IMR-90 (cell line): ENCODE measurements around the gene LGMN. TPM values are rescaled to one million over a fixed set of nuclear protein-coding genes. Genes with fewer than 3 reads are reported as not detected.

Source experiments
- ATAC-seq: fragments of 200-7000 bp; cut with Tn5 transposase; 2 replicates; pipeline ENCODE4 v1.9.1; 2020; ENCODE audit warnings: low read depth, mild to moderate bottlenecking, moderate library complexity
- BruUV-seq: library from RNA; stranded (reverse); fragments of 400-500 nt; replicated peaks from 2 replicates; lab custom pipeline; 2021; lab: Mats Ljungman, UMichigan
- CTCF ChIA-PET: fragments of 300-600 bp; formaldehyde crosslinking; extraction: SDS; loops from one replicate; lab custom pipeline; 2021; ENCODE audit warnings: antibody characterized with exemption; lab: Yijun Ruan, JAX
- POLR2A ChIA-PET: fragments of 300-600 bp; sonication (Branson Sonifier 250); formaldehyde crosslinking; loops from one replicate; lab custom pipeline; 2022; ENCODE audit warnings: antibody characterized with exemption; ENCODE audit not compliant: unreplicated experiment; lab: Charles Lee
- DNase-seq: peaks from one replicate; pipeline ENCODE4 v3.0.0; 2013
- H2AFZ ChIP-seq: replicated peaks from 2 replicates; pipeline ENCODE3; 2013; ENCODE audit warnings: low read length, mild to moderate bottlenecking; ENCODE audit not compliant: poor library complexity
- H2AK5ac ChIP-seq: 2 replicates; pipeline ENCODE4 v1.6.1; 2013; ENCODE audit warnings: low read depth, low read length, inconsistent platforms
- H2AK9ac ChIP-seq: replicated peaks from 2 replicates; pipeline ENCODE3; 2013; ENCODE audit warnings: mild to moderate bottlenecking, low read depth, low read length, moderate library complexity; ENCODE audit not compliant: poor library complexity
- H2BK120ac ChIP-seq: 2 replicates; pipeline ENCODE4 v1.6.1; 2013; ENCODE audit warnings: low read depth, low read length, inconsistent platforms
- H2BK15ac ChIP-seq: 3 replicates; pipeline ENCODE4 v1.6.1; 2013; ENCODE audit warnings: low read depth, low read length, inconsistent platforms
- H2BK20ac ChIP-seq: 2 replicates; pipeline ENCODE4 v1.6.1; 2013; ENCODE audit warnings: low read depth, mild to moderate bottlenecking, inconsistent platforms, low read length, moderate library complexity
- H2BK5ac ChIP-seq: 2 replicates; pipeline ENCODE4 v1.6.1; 2013; ENCODE audit warnings: mild to moderate bottlenecking, low read depth, low read length, inconsistent platforms; ENCODE audit not compliant: poor library complexity, severe bottlenecking
- H3K14ac ChIP-seq: replicated peaks from 2 replicates; pipeline ENCODE4 v1.6.1; 2013; ENCODE audit warnings: low read depth, low read length, inconsistent platforms
- H3K18ac ChIP-seq: 2 replicates; pipeline ENCODE4 v1.6.1; 2013; ENCODE audit warnings: low read depth, low read length, control low read depth
- H3K23ac ChIP-seq: 2 replicates; pipeline ENCODE4 v1.6.1; 2013; ENCODE audit warnings: low read depth, low read length, inconsistent platforms
- H3K27ac ChIP-seq: 2 replicates; pipeline ENCODE4 v1.5.1; 2013; ENCODE audit warnings: mild to moderate bottlenecking, control low read depth, low read length; ENCODE audit not compliant: insufficient read depth
- H3K27me3 ChIP-seq: 2 replicates; pipeline ENCODE4 v1.6.1; 2013; ENCODE audit warnings: low read length; ENCODE audit not compliant: control insufficient read depth, insufficient read depth
- H3K36me3 ChIP-seq: 2 replicates; pipeline ENCODE4 v1.6.1; 2013; ENCODE audit warnings: low read length, mixed read lengths; ENCODE audit not compliant: control insufficient read depth, insufficient read depth
- H3K4ac ChIP-seq: 2 replicates; pipeline ENCODE4 v1.6.1; 2013; ENCODE audit warnings: low read depth, low read length, inconsistent platforms
- H3K4me1 ChIP-seq: 2 replicates; pipeline ENCODE4 v1.6.1; 2013; ENCODE audit warnings: low read length, mixed read lengths; ENCODE audit not compliant: control insufficient read depth, insufficient read depth
- H3K4me2 ChIP-seq: 2 replicates; pipeline ENCODE4 v1.6.1; 2013; ENCODE audit warnings: low read depth, mild to moderate bottlenecking, control low read depth, low read length, moderate library complexity
- H3K4me3 ChIP-seq: 2 replicates; pipeline ENCODE4 v1.5.1; 2013; ENCODE audit warnings: low read depth, mild to moderate bottlenecking, control low read depth, low read length, moderate library complexity; ENCODE audit not compliant: insufficient read depth
- H3K56ac ChIP-seq: 2 replicates; pipeline ENCODE4 v1.6.1; 2013; ENCODE audit warnings: low read length, inconsistent platforms; ENCODE audit not compliant: insufficient read depth; ENCODE audit errors: extremely low read depth
- H3K79me1 ChIP-seq, 2 experiments: 2 replicates each; pipeline ENCODE4 v1.6.1; 2013; ENCODE audit warnings: low read length in 2 of 2, inconsistent platforms in 1 of 2, low read depth in 1 of 2
- H3K9ac ChIP-seq: 2 replicates; pipeline ENCODE4 v1.6.1; 2013; ENCODE audit warnings: low read depth, low read length, control low read depth
- H3K9me1 ChIP-seq: 2 replicates; pipeline ENCODE4 v1.6.1; 2013; ENCODE audit warnings: low read length, inconsistent platforms; ENCODE audit not compliant: insufficient read depth
- H3K9me3 ChIP-seq: 2 replicates; pipeline ENCODE4 v1.6.1; 2013; ENCODE audit warnings: low read length; ENCODE audit not compliant: control insufficient read depth, insufficient read depth
- H4K20me1 ChIP-seq: 2 replicates; pipeline ENCODE4 v1.6.1; 2013; ENCODE audit warnings: low read length, inconsistent platforms; ENCODE audit not compliant: insufficient read depth
- H4K5ac ChIP-seq: 2 replicates; pipeline ENCODE4 v1.6.1; 2013; ENCODE audit warnings: mild to moderate bottlenecking, low read depth, low read length, control low read depth
- H4K8ac ChIP-seq, 2 experiments: 2 replicates each; pipeline ENCODE4 v1.6.1; 2013; ENCODE audit warnings: low read depth in 2 of 2, low read length in 2 of 2, control low read depth in 1 of 2, inconsistent platforms in 1 of 2
- H4K91ac ChIP-seq: 2 replicates; pipeline ENCODE4 v1.6.1; 2013; ENCODE audit warnings: low read depth, low read length, inconsistent platforms; ENCODE audit not compliant: insufficient read depth
- BHLHE40 ChIP-seq: fragments of 150-350 bp; IDR thresholded peaks from 2 replicates; pipeline ENCODE4 v1.6.1; 2016; ENCODE audit warnings: mild to moderate bottlenecking, low read depth, low read length
- CEBPB ChIP-seq: IDR thresholded peaks from 2 replicates; pipeline ENCODE4 v1.6.1; 2012; ENCODE audit warnings: low read depth, low read length, improper control_type of control experiment
- CHD1 ChIP-seq: IDR thresholded peaks from 2 replicates; pipeline ENCODE4 v1.6.1; 2012; ENCODE audit warnings: low read depth, low read length, improper control_type of control experiment
- CTCF ChIP-seq: conservative IDR thresholded peaks from 2 replicates; pipeline ENCODE4 v1.5.1; 2012; ENCODE audit warnings: mild to moderate bottlenecking, low read depth, low read length, improper control_type of control experiment
- ELK1 ChIP-seq: fragments of 150-350 bp; IDR thresholded peaks from 2 replicates; pipeline ENCODE4 v1.6.1; 2016; ENCODE audit warnings: low read depth, mild to moderate bottlenecking, low read length, moderate library complexity, borderline replicate concordance
- FOS ChIP-seq: fragments of 150-350 bp; IDR thresholded peaks from 2 replicates; pipeline ENCODE4 v1.6.1; 2016; ENCODE audit warnings: low read depth, low read length
- MAFK ChIP-seq: IDR thresholded peaks from 2 replicates; pipeline ENCODE4 v1.6.1; 2012; ENCODE audit warnings: low read depth, low read length, improper control_type of control experiment
- MAZ ChIP-seq: IDR thresholded peaks from 2 replicates; pipeline ENCODE4 v1.6.1; 2012; ENCODE audit warnings: low read depth, mild to moderate bottlenecking, low read length, improper control_type of control experiment, moderate library complexity, borderline replicate concordance
- MXI1 ChIP-seq: IDR thresholded peaks from 2 replicates; pipeline ENCODE4 v1.6.1; 2012; ENCODE audit warnings: low read depth, mild to moderate bottlenecking, low read length, moderate library complexity, borderline replicate concordance
- NFE2L2 ChIP-seq: fragments of 150-350 bp; IDR thresholded peaks from 2 replicates; pipeline ENCODE4 v1.6.1; 2016; ENCODE audit warnings: low read depth, mild to moderate bottlenecking, low read length
- POLR2A ChIP-seq: IDR thresholded peaks from 2 replicates; pipeline ENCODE4 v1.6.1; 2012; ENCODE audit warnings: mild to moderate bottlenecking, low read depth, low read length
- RAD21 ChIP-seq: IDR thresholded peaks from 2 replicates; pipeline ENCODE4 v1.6.1; 2012; ENCODE audit warnings: low read length, improper control_type of control experiment
- RCOR1 ChIP-seq: IDR thresholded peaks from 2 replicates; pipeline ENCODE4 v1.6.1; 2012; ENCODE audit warnings: mild to moderate bottlenecking, low read length, improper control_type of control experiment; ENCODE audit not compliant: insufficient replicate concordance
- RFX5 ChIP-seq: IDR thresholded peaks from 2 replicates; pipeline ENCODE4 v1.8.0; 2012; ENCODE audit warnings: low read depth, mild to moderate bottlenecking, low read length, moderate library complexity
- SMC3 ChIP-seq: fragments of 150-350 bp; IDR thresholded peaks from 2 replicates; pipeline ENCODE4 v1.6.1; 2016; ENCODE audit warnings: low read depth, mild to moderate bottlenecking, antibody characterized with exemption, low read length, moderate library complexity
- WGBS, 2 experiments: methylation state at CpG; one replicate each; pipeline versions ENCODE4 v1.1.5 to v1.1.7; 2013; ENCODE audit warnings: missing lambda C conversion rate in 2 of 2; ENCODE audit not compliant: insufficient read length in 1 of 2; ENCODE audit errors: extremely low coverage in 2 of 2; 5-methylcytosine and 5-hydroxymethylcytosine counted together
- dilution Hi-C: fragments of 300-500 bp; cut with HindIII; formaldehyde crosslinking; loops from one replicate; pipeline ENCODE4 v1.14.3; 2018; ENCODE audit warnings: low sequenced_read_pairs; ENCODE audit not compliant: unreplicated experiment
- in situ Hi-C: fragments of 300-500 bp; cut with MboI; formaldehyde crosslinking; loops from 3 replicates; pipeline ENCODE4 v1.14.3; 2019; ENCODE audit warnings: low sequenced_read_pairs, inconsistent platforms, mixed read lengths
- intact Hi-C: fragments of 100-400 bp; cut with micrococcal nuclease; formaldehyde crosslinking; loops from 2 replicates; pipeline ENCODE4 v1.10.0; 2022
- polyA plus RNA-seq, 3 experiments: library from polyadenylated mRNA; depleted of rRNA; stranded (reverse); fragments of >200 nt; gene quantifications; 2 replicates each; pipeline ENCODE4 v1.2.3, GENCODE V29; 2012; ENCODE audit warnings: low replicate concordance in 1 of 3
- total RNA-seq: library from RNA; depleted of rRNA; stranded (reverse); fragments of >200 nt; gene quantifications from 2 replicates; pipeline ENCODE4 v1.2.3, GENCODE V29; 2012
- TF ChIP-seq, protein P1 (sequence below): fragments of 150-350 bp; IDR thresholded peaks from 2 replicates; pipeline ENCODE4 v1.6.1; 2017; ENCODE audit warnings: mild to moderate bottlenecking, antibody characterized with exemption, low read length, low read depth

The LGMN gene
- total and polyA plus RNA-seq, 2 of the 4 experiments (the other 2 are of a cell fraction), result 19.2 to 39.3 TPM

DNA sequence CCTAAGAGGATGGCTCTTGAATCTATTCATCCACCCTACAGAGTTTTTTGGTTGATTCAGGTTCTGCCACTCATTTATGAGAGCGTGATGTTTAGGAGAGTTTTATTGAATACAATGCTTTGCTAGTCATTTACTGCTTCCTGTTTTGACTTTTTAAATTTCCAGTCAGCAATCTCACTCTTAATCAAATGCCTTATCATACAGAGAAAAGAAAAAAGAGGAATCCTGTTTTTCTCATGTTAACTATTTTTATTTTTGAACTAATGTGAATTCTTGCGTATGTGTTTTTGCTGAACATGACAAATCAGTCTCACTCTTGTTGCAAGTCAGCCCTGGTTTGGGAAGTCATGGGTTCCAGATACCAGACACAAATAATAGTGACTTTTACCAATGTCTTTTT, 22.1 kb upstream of the LGMN start:
- intact Hi-C loops, result no loop called here
- no peak overlapping the region for H3K9ac ChIP-seq
- no peak overlapping the region for H3K56ac ChIP-seq
- H3K27ac ChIP-seq, result no peak overlapping the region
- no peaks in the 10 kb centered on the region for H3K9me3 ChIP-seq
- no peak overlapping the region for H2BK5ac ChIP-seq
- no peaks in the 10 kb centered on the region for H3K79me1 ChIP-seq
- CTCF ChIA-PET, result no interaction called here
- no peak overlapping the region for H3K4me3 ChIP-seq
- dilution Hi-C loops, result no loop called here
- no peak overlapping the region for H3K4me2 ChIP-seq
- no peak overlapping the region for H4K5ac ChIP-seq
- no TSS peak for BruUV-seq
- H3K27me3 ChIP-seq, result peaks cover 13% of the 10 kb centered on the region
- no peaks in the 10 kb centered on the region for H3K9me1 ChIP-seq
- H3K23ac ChIP-seq, result no peak overlapping the region
- H3K36me3 ChIP-seq, result no peaks in the 10 kb centered on the region
- H3K4me1 ChIP-seq, result no peaks in the 10 kb centered on the region
- H4K20me1 ChIP-seq, result no peaks in the 10 kb centered on the region
- H2BK120ac ChIP-seq, result no peak overlapping the region
- TF ChIP-seq MAZ (no peak), MAFK (no peak), FOS (no peak), MXI1 (no peak), RFX5 (no peak), RCOR1 (no peak), CEBPB (no peak), ELK1 (no peak), BHLHE40 (no peak), SMC3 (no peak), RAD21 (no peak), POLR2A (no peak), CTCF (no peak), NFE2L2 (no peak), CHD1 (no peak)
- TF ChIP-seq, protein P1, sequence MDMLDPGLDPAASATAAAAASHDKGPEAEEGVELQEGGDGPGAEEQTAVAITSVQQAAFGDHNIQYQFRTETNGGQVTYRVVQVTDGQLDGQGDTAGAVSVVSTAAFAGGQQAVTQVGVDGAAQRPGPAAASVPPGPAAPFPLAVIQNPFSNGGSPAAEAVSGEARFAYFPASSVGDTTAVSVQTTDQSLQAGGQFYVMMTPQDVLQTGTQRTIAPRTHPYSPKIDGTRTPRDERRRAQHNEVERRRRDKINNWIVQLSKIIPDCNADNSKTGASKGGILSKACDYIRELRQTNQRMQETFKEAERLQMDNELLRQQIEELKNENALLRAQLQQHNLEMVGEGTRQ, result no peak
- no peak overlapping the region for H2AK5ac ChIP-seq
- H4K8ac ChIP-seq, result no peak overlapping the region
- H2AK9ac ChIP-seq, result no peak overlapping the region
- H3K4ac ChIP-seq, result no peak overlapping the region
- 100% methylated on average over 1 of the region's 2 CpGs; no CpG with 5 or more reads in 1 of the 2 experiments for WGBS, 2 experiments
- ATAC-seq, result no peak
- H3K18ac ChIP-seq, result no peak overlapping the region
- H3K14ac ChIP-seq, result no peak overlapping the region
- no peak for DNase-seq
- H2BK20ac ChIP-seq, result no peak overlapping the region
- in situ Hi-C loops, result no loop called here
- POLR2A ChIA-PET, result no interaction called here
- no peak overlapping the region for H2BK15ac ChIP-seq
- no peak overlapping the region for H2AFZ ChIP-seq
- H4K91ac ChIP-seq, result no peak overlapping the region
